Glutamatergic neuron (in vitro differentiated cells): ENCODE results near the gene NRCAM. TPM values are rescaled to one million over a fixed set of nuclear protein-coding genes. Genes with fewer than 3 reads are reported as not detected.

Experiments
- DNase-seq: peaks from one replicate; pipeline ENCODE4 v3.0.0; 2022
- H3K27ac Mint-ChIP-seq: one replicate; pipeline ENCODE4 v1.8.0; 2020; ENCODE audit warnings: mild to moderate bottlenecking, mixed read lengths, inconsistent platforms; ENCODE audit not compliant: unreplicated experiment
- H3K27me3 Mint-ChIP-seq: one replicate; pipeline ENCODE4 v1.8.0; 2020; ENCODE audit warnings: mild to moderate bottlenecking, moderate library complexity, mixed read lengths, inconsistent platforms; ENCODE audit not compliant: unreplicated experiment
- H3K36me3 Mint-ChIP-seq: one replicate; pipeline ENCODE4 v1.8.0; 2020; ENCODE audit warnings: mild to moderate bottlenecking, mixed read lengths, inconsistent platforms; ENCODE audit not compliant: unreplicated experiment
- H3K4me1 Mint-ChIP-seq: one replicate; pipeline ENCODE4 v1.8.0; 2020; ENCODE audit warnings: mild to moderate bottlenecking, low read depth, mixed read lengths, inconsistent platforms; ENCODE audit not compliant: unreplicated experiment
- H3K4me3 Mint-ChIP-seq: one replicate; pipeline ENCODE4 v1.8.0; 2020; ENCODE audit warnings: mild to moderate bottlenecking, mixed read lengths, inconsistent platforms; ENCODE audit not compliant: unreplicated experiment
- H3K9me3 Mint-ChIP-seq: one replicate; pipeline ENCODE4 v1.8.0; 2020; ENCODE audit warnings: mild to moderate bottlenecking, moderate library complexity, mixed read lengths, inconsistent platforms; ENCODE audit not compliant: unreplicated experiment
- total RNA-seq: library from RNA; stranded (reverse); fragmentation: NEBNext Ultra II Directional; extraction: Animal tissue kit (Norgen Biotek cat#: 25700); gene quantifications from one replicate; pipeline ENCODE4 v1.2.1, GENCODE V29; 2021; ENCODE audit not compliant: unreplicated experiment
- TF ChIP-seq, protein P1 (sequence below): fragments of 200-600 bp; sonication (generic); IDR thresholded peaks from one replicate; pipeline ENCODE4 v1.5.0; 2021; ENCODE audit not compliant: partially characterized antibody, unreplicated experiment

Gene NRCAM
- total RNA-seq, 1 donor from 2014 or later, result 120 TPM

DNA sequence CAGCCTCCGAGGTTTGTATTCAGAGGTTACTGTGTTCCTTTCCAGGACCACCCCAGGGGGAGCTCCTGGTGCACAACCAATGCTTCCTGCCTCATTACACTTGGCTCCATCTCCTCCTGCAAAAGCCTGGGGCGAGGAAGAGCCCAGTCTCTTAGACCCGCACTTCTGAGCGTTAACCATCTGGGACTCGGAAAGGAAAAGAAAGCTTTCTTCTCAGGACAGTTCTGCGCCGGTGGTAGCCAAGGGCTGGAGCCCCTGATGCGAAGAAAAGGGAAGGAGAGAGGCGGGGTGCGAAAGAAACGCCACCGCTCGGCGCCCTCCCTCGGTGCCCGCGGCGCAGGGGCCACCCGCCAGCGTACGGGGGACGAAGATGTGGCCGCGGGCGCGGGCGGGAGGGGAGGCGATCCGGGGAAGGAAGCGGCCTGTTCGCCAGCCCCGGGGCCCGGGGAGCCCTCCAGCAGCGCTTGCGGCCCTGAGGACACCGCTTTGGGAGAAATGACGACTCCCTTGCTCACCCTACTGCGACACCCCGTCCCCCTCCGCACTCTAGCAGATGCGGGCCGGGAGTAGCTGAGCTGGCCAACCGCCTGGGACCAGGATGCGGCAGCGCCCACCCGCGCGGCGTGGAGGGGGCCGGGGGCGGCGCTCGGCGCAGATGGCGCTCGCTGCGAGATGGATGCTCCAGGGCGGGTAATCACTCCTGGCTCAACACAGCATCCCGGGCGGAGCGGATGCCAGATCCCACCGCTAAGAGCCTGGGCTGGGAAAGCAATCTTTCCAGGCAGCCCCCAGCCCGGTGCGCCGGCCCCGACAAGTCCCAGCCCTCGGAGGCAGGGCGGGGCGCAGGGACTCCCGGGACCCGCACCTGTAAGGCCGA lies 1.3 kb downstream of the NRCAM start:
- peaks cover 13% of the 10 kb centered on the region for H3K9me3 Mint-ChIP-seq
- H3K27ac Mint-ChIP-seq, result peak overlapping the region; percentile 97
- TF ChIP-seq, protein P1, sequence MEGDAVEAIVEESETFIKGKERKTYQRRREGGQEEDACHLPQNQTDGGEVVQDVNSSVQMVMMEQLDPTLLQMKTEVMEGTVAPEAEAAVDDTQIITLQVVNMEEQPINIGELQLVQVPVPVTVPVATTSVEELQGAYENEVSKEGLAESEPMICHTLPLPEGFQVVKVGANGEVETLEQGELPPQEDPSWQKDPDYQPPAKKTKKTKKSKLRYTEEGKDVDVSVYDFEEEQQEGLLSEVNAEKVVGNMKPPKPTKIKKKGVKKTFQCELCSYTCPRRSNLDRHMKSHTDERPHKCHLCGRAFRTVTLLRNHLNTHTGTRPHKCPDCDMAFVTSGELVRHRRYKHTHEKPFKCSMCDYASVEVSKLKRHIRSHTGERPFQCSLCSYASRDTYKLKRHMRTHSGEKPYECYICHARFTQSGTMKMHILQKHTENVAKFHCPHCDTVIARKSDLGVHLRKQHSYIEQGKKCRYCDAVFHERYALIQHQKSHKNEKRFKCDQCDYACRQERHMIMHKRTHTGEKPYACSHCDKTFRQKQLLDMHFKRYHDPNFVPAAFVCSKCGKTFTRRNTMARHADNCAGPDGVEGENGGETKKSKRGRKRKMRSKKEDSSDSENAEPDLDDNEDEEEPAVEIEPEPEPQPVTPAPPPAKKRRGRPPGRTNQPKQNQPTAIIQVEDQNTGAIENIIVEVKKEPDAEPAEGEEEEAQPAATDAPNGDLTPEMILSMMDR, result no peak
- H3K4me1 Mint-ChIP-seq, result peaks cover 10% of the 10 kb centered on the region
- peaks cover 9% of the 10 kb centered on the region for H3K27me3 Mint-ChIP-seq
- peak overlapping the region; percentile 99 for H3K4me3 Mint-ChIP-seq
- DNase-seq, result peak; percentile 70
- H3K36me3 Mint-ChIP-seq, result peaks cover 5% of the 10 kb centered on the region

DNA sequence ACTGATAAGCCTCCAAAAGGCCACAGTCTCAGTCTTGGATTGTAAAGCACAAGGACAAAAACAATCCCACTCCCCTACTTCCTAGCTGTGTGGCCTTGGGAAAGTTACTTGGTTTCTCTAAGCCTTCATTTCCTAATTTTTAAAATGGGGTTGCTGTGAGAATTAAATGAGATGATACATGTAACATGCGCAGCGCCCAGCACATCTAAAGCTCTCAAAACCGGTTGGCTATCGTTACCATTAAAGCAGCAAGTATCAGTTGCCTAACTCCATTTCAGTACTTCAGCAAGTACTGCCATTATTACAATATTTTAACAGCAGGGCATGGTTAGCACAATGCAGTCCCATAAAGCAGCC lies 1.9 kb downstream of the NRCAM start:
- TF ChIP-seq, protein P1, result no peak
- no peak for DNase-seq
- Mint-ChIP-seq H3K4me1 (peaks cover 13% of the 10 kb centered on the region), H3K36me3 (peaks cover 5% of the 10 kb centered on the region), H3K9me3 (peaks cover 13% of the 10 kb centered on the region), H3K4me3 (peak overlapping the region; percentile 99), H3K27ac (peak overlapping the region; percentile 97), H3K27me3 (peaks cover 9% of the 10 kb centered on the region)

DNA sequence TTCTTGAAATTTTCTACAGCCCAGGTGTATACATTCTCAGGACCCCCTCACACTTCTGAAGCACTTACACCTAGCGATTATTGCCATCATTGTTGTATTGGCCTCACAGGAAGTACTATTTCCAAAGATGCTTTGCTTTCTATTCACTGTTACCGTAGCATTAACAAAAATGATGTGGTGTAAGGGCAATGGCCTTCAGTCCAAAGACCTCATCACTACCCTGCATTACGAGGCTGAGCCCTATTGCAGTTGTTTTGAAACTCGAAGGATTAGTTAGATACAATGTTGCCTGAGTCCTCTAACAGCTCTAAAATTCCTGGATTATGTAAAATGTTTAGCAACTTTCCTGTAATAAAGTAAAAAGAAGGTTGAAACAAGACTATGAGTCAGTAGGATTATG lies 2.9 kb downstream of the NRCAM start:
- Mint-ChIP-seq H3K27me3 (peaks cover 9% of the 10 kb centered on the region), H3K4me3 (peak overlapping the region; percentile 42), H3K36me3 (peaks cover 5% of the 10 kb centered on the region), H3K27ac (no peak overlapping the region), H3K4me1 (peaks cover 20% of the 10 kb centered on the region), H3K9me3 (peaks cover 13% of the 10 kb centered on the region)
- no peak for DNase-seq
- TF ChIP-seq, protein P1, result no peak

DNA sequence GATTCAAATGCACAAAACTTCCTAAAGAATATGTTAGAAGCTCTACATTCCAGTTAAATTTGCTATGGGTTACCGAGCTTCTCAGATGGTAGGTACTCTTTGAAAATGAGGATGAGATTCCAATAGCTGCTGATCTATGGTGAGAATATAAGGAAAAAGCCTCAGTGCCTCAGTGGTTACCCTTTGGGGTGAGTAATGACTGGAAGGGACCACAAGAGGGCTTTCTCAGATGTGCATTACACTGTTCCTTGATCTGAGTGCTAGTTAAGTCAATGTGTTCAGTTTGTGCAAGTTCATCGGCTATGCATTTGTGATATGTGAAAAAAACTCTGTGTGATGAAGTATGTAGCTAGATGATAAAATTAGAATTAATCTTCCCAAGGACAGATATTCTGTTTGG lies 3.5 kb downstream of the NRCAM start:
- peaks cover 10% of the 10 kb centered on the region for H3K9me3 Mint-ChIP-seq
- H3K36me3 Mint-ChIP-seq, result no peaks in the 10 kb centered on the region
- H3K4me1 Mint-ChIP-seq, result peaks cover 20% of the 10 kb centered on the region
- DNase-seq, result no peak
- TF ChIP-seq, protein P1, result peak; percentile 68
- H3K27ac Mint-ChIP-seq, result no peak overlapping the region
- peaks cover 9% of the 10 kb centered on the region for H3K27me3 Mint-ChIP-seq
- peak overlapping the region; percentile 74 for H3K4me3 Mint-ChIP-seq

DNA sequence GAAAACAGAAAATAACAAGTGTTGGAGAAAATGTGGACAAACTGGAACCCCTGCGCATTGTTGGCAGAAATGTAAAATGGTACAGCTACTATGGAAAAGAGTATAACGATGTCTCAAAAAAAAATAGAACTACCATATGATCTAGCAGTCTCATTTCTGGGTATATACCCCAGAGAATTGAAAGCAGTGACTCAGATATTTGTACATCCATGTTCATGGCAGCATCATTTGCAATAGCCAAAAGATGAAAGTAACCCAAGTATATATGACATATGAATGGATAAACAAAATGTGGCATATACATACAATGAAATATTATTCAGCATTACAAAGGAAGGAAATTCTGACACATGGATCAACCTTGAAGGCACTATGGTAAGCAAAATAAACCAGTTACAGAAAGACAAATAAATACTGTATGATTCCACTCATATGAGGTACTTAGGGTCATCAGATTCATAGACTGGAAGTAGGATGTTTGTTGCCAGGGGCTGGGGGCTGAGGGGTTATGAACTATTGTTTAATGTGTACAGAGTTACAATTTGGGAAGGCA lies 4.9 kb downstream of the NRCAM start:
- peaks cover 4% of the 10 kb centered on the region for H3K9me3 Mint-ChIP-seq
- no peaks in the 10 kb centered on the region for H3K36me3 Mint-ChIP-seq
- no peak for DNase-seq
- TF ChIP-seq, protein P1, result no peak
- H3K27ac Mint-ChIP-seq, result no peak overlapping the region
- peaks cover 20% of the 10 kb centered on the region for H3K4me1 Mint-ChIP-seq
- H3K27me3 Mint-ChIP-seq, result peaks cover 4% of the 10 kb centered on the region
- H3K4me3 Mint-ChIP-seq, result peak overlapping the region; percentile 42
